Neural progenitor cell (in vitro differentiated cells): ENCODE data around the gene IMP3. TPM values are rescaled to one million over a fixed set of nuclear protein-coding genes. Genes with fewer than 3 reads are reported as not detected.
"Not testable (repeated sequence)": the region's sequence is repeated elsewhere in the genome, so short reads cannot be mapped to it uniquely, and the experiment has no call there.

Experiments
- DNase-seq: peaks from one replicate; pipeline ENCODE4 v3.0.0-alpha.2; 2016; ENCODE audit warnings: low spot score
- H2AFZ ChIP-seq: fragments of 200-600 bp; sonication (generic); replicated peaks from 2 replicates; pipeline ENCODE4 v1.6.1; 2016; ENCODE audit warnings: antibody characterized with exemption
- H3F3A ChIP-seq: fragments of 200-600 bp; sonication (generic); 2 replicates; pipeline ENCODE4 v1.6.1; 2016; ENCODE audit warnings: antibody characterized with exemption, low read depth
- H3K27ac ChIP-seq: fragments of 200-600 bp; sonication (generic); 2 replicates; pipeline ENCODE4 v1.5.1; 2016; ENCODE audit warnings: mild to moderate bottlenecking
- H3K27me3 ChIP-seq: fragments of 200-600 bp; sonication (generic); 2 replicates; pipeline ENCODE4 v1.6.1; 2016; ENCODE audit warnings: mild to moderate bottlenecking, moderate library complexity
- H3K36me3 ChIP-seq: fragments of 200-600 bp; sonication (generic); 2 replicates; pipeline ENCODE4 v1.5.1; 2016
- H3K4me1 ChIP-seq: fragments of 200-600 bp; sonication (generic); 2 replicates; pipeline ENCODE4 v1.6.1; 2016; ENCODE audit warnings: mixed run types
- H3K4me2 ChIP-seq: fragments of 200-600 bp; sonication (generic); 2 replicates; pipeline ENCODE4 v1.6.1; 2016
- H3K4me3 ChIP-seq: fragments of 200-600 bp; sonication (generic); 2 replicates; pipeline ENCODE4 v1.5.1; 2016
- H3K79me2 ChIP-seq: fragments of 200-600 bp; sonication (generic); 2 replicates; pipeline ENCODE4 v1.6.1; 2016; ENCODE audit warnings: low read depth
- H3K9ac ChIP-seq: fragments of 200-600 bp; sonication (generic); 2 replicates; pipeline ENCODE4 v1.6.1; 2016
- H3K9me3 ChIP-seq: fragments of 200-600 bp; sonication (generic); 2 replicates; pipeline ENCODE4 v1.5.1; 2016; ENCODE audit warnings: low read depth
- H4K20me1 ChIP-seq: fragments of 200-600 bp; sonication (generic); 2 replicates; pipeline ENCODE4 v1.6.1; 2016; ENCODE audit warnings: low read depth
- H3K27ac Mint-ChIP-seq: 3 replicates; pipeline ENCODE4 v1.8.0; 2021; ENCODE audit warnings: mixed read lengths
- H3K27me3 Mint-ChIP-seq: 2 replicates; pipeline ENCODE4 v1.8.0; 2022; ENCODE audit warnings: low read depth, mild to moderate bottlenecking, inconsistent platforms, moderate library complexity, mixed read lengths; ENCODE audit not compliant: insufficient read depth
- H3K36me3 Mint-ChIP-seq: 3 replicates; pipeline ENCODE4 v1.8.0; 2021; ENCODE audit warnings: mixed read lengths
- H3K4me1 Mint-ChIP-seq: 3 replicates; pipeline ENCODE4 v1.8.0; 2021; ENCODE audit warnings: mixed read lengths
- H3K4me3 Mint-ChIP-seq: 3 replicates; pipeline ENCODE4 v1.8.0; 2021; ENCODE audit warnings: mild to moderate bottlenecking, moderate library complexity, mixed read lengths
- H3K9me3 Mint-ChIP-seq: 3 replicates; pipeline ENCODE4 v1.8.0; 2020; ENCODE audit warnings: mixed read lengths
- CTCF ChIP-seq: fragments of 200-600 bp; sonication (generic); IDR thresholded peaks from 2 replicates; pipeline ENCODE4 v1.5.1; 2017; ENCODE audit warnings: antibody characterized with exemption, mild to moderate bottlenecking
- EZH2 ChIP-seq: fragments of 200-600 bp; sonication (generic); IDR thresholded peaks from 2 replicates; pipeline ENCODE4 v1.6.1; 2017; ENCODE audit warnings: antibody characterized with exemption, mild to moderate bottlenecking, moderate library complexity
- EZH2phosphoT487 ChIP-seq: fragments of 200-600 bp; sonication (generic); IDR thresholded peaks from 2 replicates; pipeline ENCODE4 v1.6.1; 2017; ENCODE audit warnings: antibody characterized with exemption
- total RNA-seq: library from RNA; depleted of rRNA; stranded (reverse); fragments of >200 nt; gene quantifications from 2 replicates; pipeline ENCODE4 v1.2.3, GENCODE V29; 2015; ENCODE audit warnings: low replicate concordance

IMP3 gene
- total RNA-seq, 1 donor from 2014 or later: 62.1 TPM

DNA sequence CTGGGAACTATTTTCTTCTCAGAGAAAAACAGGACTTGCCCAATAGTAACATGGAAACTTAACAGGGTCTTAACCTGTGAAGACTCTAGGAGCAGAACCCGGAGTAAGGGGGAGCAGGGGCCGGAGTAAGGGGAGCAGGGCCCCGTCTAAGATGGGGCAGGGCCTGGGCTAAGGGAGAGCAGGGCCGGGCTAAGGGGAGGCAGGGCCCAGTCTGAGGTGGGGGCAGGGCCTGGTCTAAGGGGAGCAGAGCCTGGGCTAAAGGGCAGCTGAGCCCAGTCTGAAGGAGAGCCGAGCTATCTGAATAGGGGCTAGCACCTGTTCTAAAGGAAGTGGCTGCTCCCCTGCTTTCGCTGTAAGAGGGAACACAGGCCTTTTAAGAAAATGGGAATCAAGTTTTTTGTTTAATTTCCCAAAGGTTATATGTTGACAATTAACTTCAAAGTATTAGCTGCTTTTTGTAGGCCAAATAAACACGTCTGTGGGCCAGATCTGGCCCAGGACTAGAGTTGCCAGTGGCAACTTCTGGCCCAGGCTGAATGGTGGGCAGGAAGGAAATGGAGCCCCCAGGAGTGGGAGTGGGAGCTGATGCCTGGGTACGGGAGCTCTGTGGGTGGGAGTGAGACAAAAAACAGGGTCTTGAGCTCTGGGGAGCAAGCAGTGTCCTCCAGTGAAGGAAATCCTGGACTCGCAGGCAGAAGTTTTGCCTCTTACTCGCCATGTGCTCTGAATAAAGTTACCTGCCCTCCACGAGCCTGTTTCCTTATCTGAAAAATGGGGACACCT is 40.2 kb upstream of the IMP3 start:
- Histone ChIP-seq H2AFZ (no peak overlapping the region), H3K4me3 (no peak overlapping the region), H3K27me3 (no peaks in the 10 kb centered on the region), H3K27ac (no peak overlapping the region), H3F3A (peaks cover 8% of the 10 kb centered on the region), H4K20me1 (no peaks in the 10 kb centered on the region), H3K4me1 (peaks cover 22% of the 10 kb centered on the region), H3K9me3 (no peaks in the 10 kb centered on the region), H3K36me3 (no peaks in the 10 kb centered on the region), H3K79me2 (no peaks in the 10 kb centered on the region), H3K4me2 (peak overlapping the region; percentile 18), H3K9ac (no peak overlapping the region)
- TF ChIP-seq EZH2 (no peak), CTCF (no peak), EZH2phosphoT487 (no peak)
- peak overlapping the region; percentile 50 for H3K27ac Mint-ChIP-seq
- H3K27me3 Mint-ChIP-seq: peaks cover 13% of the 10 kb centered on the region
- H3K36me3 Mint-ChIP-seq: no peaks in the 10 kb centered on the region
- H3K9me3 Mint-ChIP-seq: no peaks in the 10 kb centered on the region
- no peak overlapping the region for H3K4me3 Mint-ChIP-seq
- H3K4me1 Mint-ChIP-seq: peaks cover 26% of the 10 kb centered on the region
- peak; percentile 54 for DNase-seq

DNA sequence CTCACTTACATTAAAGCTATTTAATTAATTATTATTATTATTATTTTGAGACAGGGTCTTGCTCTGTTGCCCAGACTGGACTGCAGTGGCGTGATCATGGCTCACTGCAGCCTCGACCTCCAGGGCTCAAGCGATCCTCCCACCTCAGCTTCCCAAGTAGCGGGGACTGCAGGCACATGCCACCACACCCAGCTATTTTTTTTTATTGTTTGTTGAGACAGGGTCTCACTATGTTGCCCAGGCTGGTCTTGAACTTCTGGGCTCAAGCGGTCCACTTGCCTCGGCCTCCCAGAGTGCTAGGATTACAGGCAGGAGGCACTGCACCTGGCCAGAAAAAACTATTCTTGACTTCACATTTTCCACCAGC is 38.3 kb upstream of the IMP3 start:
- H3F3A ChIP-seq, H3K4me3 ChIP-seq, H3K27me3 Mint-ChIP-seq, H3K9ac ChIP-seq, H3K9me3 ChIP-seq, H3K9me3 Mint-ChIP-seq, DNase-seq, H3K79me2 ChIP-seq, H2AFZ ChIP-seq, H3K36me3 Mint-ChIP-seq, H4K20me1 ChIP-seq, H3K36me3 ChIP-seq, H3K27ac ChIP-seq, H3K27me3 ChIP-seq, H3K4me2 ChIP-seq, H3K4me3 Mint-ChIP-seq: not testable (repeated sequence)
- H3K27ac Mint-ChIP-seq: peak overlapping the region; percentile 72
- peaks cover 22% of the 10 kb centered on the region for H3K4me1 Mint-ChIP-seq
- peaks cover 24% of the 10 kb centered on the region for H3K4me1 ChIP-seq

- Mint-ChIP-seq H3K36me3 (no peaks in the 10 kb centered on the region), H3K4me3 (peak overlapping the region; percentile 48), H3K9me3 (no peaks in the 10 kb centered on the region), H3K4me1 (peaks cover 23% of the 10 kb centered on the region), H3K27ac (peak overlapping the region; percentile 53), H3K27me3 (peaks cover 6% of the 10 kb centered on the region)
- H3K4me2 ChIP-seq: peak overlapping the region; percentile 38
- H3K27ac ChIP-seq: no peak overlapping the region
- peaks cover 8% of the 10 kb centered on the region for H3F3A ChIP-seq
- TF ChIP-seq EZH2: no peak
- no peak for TF ChIP-seq CTCF
- no peak for TF ChIP-seq EZH2phosphoT487
- H3K9me3 ChIP-seq: no peaks in the 10 kb centered on the region
- H3K79me2 ChIP-seq: no peaks in the 10 kb centered on the region
- H4K20me1 ChIP-seq: no peaks in the 10 kb centered on the region
- H3K9ac ChIP-seq: no peak overlapping the region
- H3K4me3 ChIP-seq: no peak overlapping the region
- no peaks in the 10 kb centered on the region for H3K27me3 ChIP-seq
- no peak overlapping the region for H2AFZ ChIP-seq
- no peaks in the 10 kb centered on the region for H3K36me3 ChIP-seq
- DNase-seq: peak; percentile 38
- H3K4me1 ChIP-seq: peaks cover 30% of the 10 kb centered on the region
Observed at GRCh38 chr15:75677465-75678323, 37.7 kb upstream of the IMP3 start.
